ENCODE data around the gene MEI1. TPM values are rescaled to one million over a fixed set of nuclear protein-coding genes. Genes with fewer than 3 reads are reported as not detected.

Gene MEI1
- total RNA-seq, 2 donors from 2014 or later = not detected

DNA sequence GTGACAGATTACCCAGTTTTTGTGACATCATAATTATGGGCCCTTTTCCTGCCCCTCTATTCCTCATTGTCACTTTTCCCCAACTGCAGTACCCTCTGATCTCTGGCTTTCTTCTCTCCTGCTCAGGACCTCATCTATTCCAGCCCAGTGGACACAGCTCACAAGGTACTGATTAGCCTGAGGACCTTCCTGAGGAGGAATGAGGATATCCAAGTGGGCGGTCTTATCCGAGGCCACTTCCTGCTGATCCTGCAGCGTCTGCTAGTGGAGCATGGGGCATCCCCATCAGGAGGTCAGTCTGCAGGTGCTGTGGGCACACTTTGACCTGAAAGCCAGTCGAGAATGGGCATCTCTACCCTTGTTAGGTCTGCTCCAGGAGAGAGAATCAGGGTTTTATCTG is 76.7 kb downstream of the MEI1 start:
- H3K27ac ChIP-seq = no peak overlapping the region
- no peak overlapping the region for H3K4me3 ChIP-seq
- no peaks in the 10 kb centered on the region for H3K36me3 ChIP-seq (replicated peaks in 1 of 2; ENCODE audit: insufficient read depth in 1 of 2, low read depth in 2 of 2)
- ATAC-seq = no peak
- intact Hi-C loops (cut with DNase I) = no loop called here
- H3K9me3 ChIP-seq = no peaks in the 10 kb centered on the region
- 45 to 65% methylated on average over 4 of the region's 4 CpGs for WGBS, 2 donors
- H3K27me3 ChIP-seq = no peaks in the 10 kb centered on the region
- no peak for DNase-seq
- TF ChIP-seq POLR2A (IDR thresholded peaks at IDR 0.05) = no peak
- TF ChIP-seq CTCF (IDR thresholded peaks at IDR 0.05) = no peak
- H3K4me1 ChIP-seq = no peaks in the 10 kb centered on the region

DNA sequence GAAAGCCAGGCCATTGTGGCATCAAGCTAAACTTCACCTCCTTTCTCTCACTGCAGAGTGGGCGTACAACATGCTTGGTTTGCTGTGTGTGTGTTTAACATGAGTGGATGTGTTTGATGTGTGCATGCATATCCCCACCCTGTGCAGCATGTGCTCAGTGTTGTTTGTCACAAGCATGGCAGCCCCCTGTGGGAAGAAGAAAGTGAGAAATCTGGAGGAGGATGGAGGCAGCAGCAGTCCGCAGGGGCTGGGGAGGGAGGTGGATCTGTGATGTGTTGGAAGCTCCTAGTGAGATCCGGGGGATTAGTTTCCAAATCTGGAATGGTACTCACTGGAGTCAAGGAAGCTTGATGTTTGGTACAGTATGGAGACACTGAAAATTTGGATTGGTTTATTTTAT is 77.1 kb downstream of the MEI1 start:
- Histone ChIP-seq H3K36me3 (replicated peaks in 1 of 2; ENCODE audit: insufficient read depth in 1 of 2, low read depth in 2 of 2) (no peaks in the 10 kb centered on the region), H3K27ac (no peak overlapping the region), H3K27me3 (no peaks in the 10 kb centered on the region), H3K4me1 (no peaks in the 10 kb centered on the region), H3K9me3 (no peaks in the 10 kb centered on the region), H3K4me3 (no peak overlapping the region)
- intact Hi-C loops (cut with DNase I) = no loop called here
- no peak for DNase-seq
- 78 to 90% methylated on average over 3 of the region's 3 CpGs for WGBS, 2 donors
- ATAC-seq = no peak
- TF ChIP-seq CTCF (IDR thresholded peaks at IDR 0.05) (no peak), POLR2A (IDR thresholded peaks at IDR 0.05) (no peak)

- no peak for ATAC-seq
- H3K4me1 ChIP-seq = no peaks in the 10 kb centered on the region
- WGBS, 2 donors = 55 to 82% methylated on average over 2 of the region's 2 CpGs
- H3K36me3 ChIP-seq (replicated peaks in 1 of 2; ENCODE audit: insufficient read depth in 1 of 2, low read depth in 2 of 2) = no peaks in the 10 kb centered on the region
- H3K4me3 ChIP-seq = no peak overlapping the region
- H3K27ac ChIP-seq = no peak overlapping the region
- TF ChIP-seq CTCF (IDR thresholded peaks at IDR 0.05) (no peak), POLR2A (IDR thresholded peaks at IDR 0.05) (no peak)
- intact Hi-C loops (cut with DNase I) = no loop called here
- no peaks in the 10 kb centered on the region for H3K27me3 ChIP-seq
- DNase-seq = no peak
- no peaks in the 10 kb centered on the region for H3K9me3 ChIP-seq
Measured at GRCh38 chr22:41777749-41778425, 78.6 kb downstream of the MEI1 start.

DNA sequence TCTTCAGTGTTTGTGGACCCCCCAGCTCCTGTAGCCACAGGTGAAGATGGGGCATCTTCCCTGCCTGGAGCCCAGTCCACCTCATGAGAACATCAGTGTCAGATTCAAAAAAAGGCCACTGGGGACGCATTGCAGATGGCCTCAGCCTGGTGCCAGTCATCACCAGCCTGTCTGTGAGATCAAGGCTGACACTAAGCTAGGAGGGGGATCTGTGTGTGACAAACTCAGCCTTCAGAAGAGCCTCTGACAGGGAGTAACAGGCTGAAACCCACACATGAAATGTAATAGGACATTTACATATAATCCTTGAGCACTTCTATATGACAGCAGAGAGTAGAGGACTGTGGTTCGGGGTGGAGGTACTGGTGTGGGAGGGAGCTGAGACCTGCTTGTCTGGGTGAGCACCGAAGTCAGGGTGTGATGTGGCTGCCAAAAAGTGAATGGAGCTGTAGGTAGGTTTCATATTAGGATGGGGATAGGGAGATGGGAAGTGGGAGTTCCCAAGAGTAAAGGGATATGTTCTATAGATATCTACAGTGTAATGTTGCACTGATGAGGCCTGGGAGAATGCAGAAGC is 80.7 kb downstream of the MEI1 start:
- no peak overlapping the region for H3K4me3 ChIP-seq
- H3K4me1 ChIP-seq = no peaks in the 10 kb centered on the region
- H3K36me3 ChIP-seq (replicated peaks in 1 of 2; ENCODE audit: insufficient read depth in 1 of 2, low read depth in 2 of 2) = no peaks in the 10 kb centered on the region
- TF ChIP-seq CTCF (IDR thresholded peaks at IDR 0.05) (no peak), POLR2A (IDR thresholded peaks at IDR 0.05) (no peak)
- no peaks in the 10 kb centered on the region for H3K27me3 ChIP-seq
- intact Hi-C loops (cut with DNase I) = no loop called here
- H3K9me3 ChIP-seq = no peaks in the 10 kb centered on the region
- 47 to 51% methylated on average over 3 of the region's 3 CpGs for WGBS, 2 donors
- no peak overlapping the region for H3K27ac ChIP-seq
- DNase-seq (no peak), ATAC-seq (no peak)
